HG02759 (cell line): ENCODE results near the gene SUPT5H.

Experiments used
- ATAC-seq: cut with Tn5 transposase; IDR thresholded peaks from one replicate; pipeline ENCODE4 v1.9.1; 2021; ENCODE audit warnings: mild to moderate bottlenecking, moderate library complexity; ENCODE audit not compliant: unreplicated experiment

SUPT5H gene

GRCh38 chr19:39445196-39446111, at the start of gene SUPT5H:
TSS of gene SUPT5H (plus strand) at chr19:39445582. CDS start at chr19:39445891, 309 bp downstream.
- ATAC-seq, result peak; percentile 92

GRCh38 chr19:39397360-39398296, 47.8 kb upstream of the SUPT5H start:
- peak; percentile 58 for ATAC-seq

- no peak for ATAC-seq
These were observed 47.0 kb upstream of the SUPT5H start for GRCh38 chr19:39398297-39398864.

GRCh38 chr19:39399668-39400050, 45.7 kb upstream of the SUPT5H start:
- ATAC-seq, result no peak

GRCh38 chr19:39400061-39400460, 45.3 kb upstream of the SUPT5H start:
- ATAC-seq, result no peak

- no peak for ATAC-seq
These were observed 44.3 kb upstream of the SUPT5H start for GRCh38 chr19:39401070-39401548.

- no peak for ATAC-seq
These were observed 43.6 kb upstream of the SUPT5H start for GRCh38 chr19:39401549-39402345.

GRCh38 chr19:39402346-39403300, 42.8 kb upstream of the SUPT5H start:
- ATAC-seq, result no peak

GRCh38 chr19:39403331-39404312, 41.8 kb upstream of the SUPT5H start:
- ATAC-seq, result peak; percentile 23

- no peak for ATAC-seq
These were observed 40.0 kb upstream of the SUPT5H start for GRCh38 chr19:39405261-39405957.

- no peak for ATAC-seq
These were observed 39.3 kb upstream of the SUPT5H start for GRCh38 chr19:39405958-39406655.

GRCh38 chr19:39406656-39407409, 38.5 kb upstream of the SUPT5H start, which contains the start of gene ZFP36:
TSS of gene ZFP36 (plus strand) at chr19:39406847. CDS start at chr19:39406905, 58 bp downstream.
- ATAC-seq, result peak; percentile 18

GRCh38 chr19:39407410-39407659, 38.0 kb upstream of the SUPT5H start:
- ATAC-seq, result no peak

GRCh38 chr19:39407660-39408391, 37.6 kb upstream of the SUPT5H start:
- ATAC-seq, result no peak

- no peak for ATAC-seq
These were observed 36.8 kb upstream of the SUPT5H start for GRCh38 chr19:39408392-39409207.
